ENCODE results near the gene DMXL1.

DMXL1 gene

GRCh38 chr5:119291877-119292276, 221.0 kb downstream of the DMXL1 start:
- no peak overlapping the region for H3K9ac ChIP-seq (ENCODE audit: low read length)
- H3K36me3 ChIP-seq (ENCODE audit: control insufficient read depth, insufficient read depth, low read length) = no peaks in the 10 kb centered on the region
- no peaks in the 10 kb centered on the region for H3K27me3 ChIP-seq (ENCODE audit: control insufficient read depth, insufficient read depth, low read length)
- H3K9me3 ChIP-seq (ENCODE audit: control insufficient read depth, low read length) = no peaks in the 10 kb centered on the region
- peaks cover 41% of the 10 kb centered on the region for H3K4me1 ChIP-seq (ENCODE audit: control insufficient read depth, insufficient read depth, low read length)
- no peak overlapping the region for H3K4me3 ChIP-seq (ENCODE audit: low read length)

- Histone ChIP-seq H3K27me3 (ENCODE audit: control insufficient read depth, insufficient read depth, low read length) (no peaks in the 10 kb centered on the region), H3K4me3 (ENCODE audit: low read length) (no peak overlapping the region), H3K9ac (ENCODE audit: low read length) (no peak overlapping the region), H3K4me1 (ENCODE audit: control insufficient read depth, insufficient read depth, low read length) (peaks cover 33% of the 10 kb centered on the region), H3K36me3 (ENCODE audit: control insufficient read depth, insufficient read depth, low read length) (no peaks in the 10 kb centered on the region), H3K9me3 (ENCODE audit: control insufficient read depth, low read length) (no peaks in the 10 kb centered on the region)
Measured at GRCh38 chr5:119292701-119293515, 222.0 kb downstream of the DMXL1 start.

- Histone ChIP-seq H3K4me1 (ENCODE audit: control insufficient read depth, insufficient read depth, low read length) (peaks cover 28% of the 10 kb centered on the region), H3K36me3 (ENCODE audit: control insufficient read depth, insufficient read depth, low read length) (no peaks in the 10 kb centered on the region), H3K27me3 (ENCODE audit: control insufficient read depth, insufficient read depth, low read length) (no peaks in the 10 kb centered on the region), H3K9ac (ENCODE audit: low read length) (no peak overlapping the region), H3K9me3 (ENCODE audit: control insufficient read depth, low read length) (no peaks in the 10 kb centered on the region), H3K4me3 (ENCODE audit: low read length) (no peak overlapping the region)
Measured at GRCh38 chr5:119293516-119293829, 222.6 kb downstream of the DMXL1 start.
